Endothelial cell of umbilical vein (primary cell): ENCODE results near the gene PIM3.

ENCODE experiments used
- MAX ChIP-seq: IDR thresholded peaks from 2 replicates; pipeline ENCODE4 v1.6.1; 2011; ENCODE audit not compliant: insufficient read depth, insufficient read length
- POLR2A ChIP-seq: IDR thresholded peaks from 2 replicates; pipeline ENCODE4 v1.6.1; 2012; ENCODE audit warnings: low read depth, mild to moderate bottlenecking, control low read depth, low read length
- POLR2AphosphoS5 ChIP-seq: IDR thresholded peaks from 2 replicates; pipeline ENCODE4 v1.6.1; 2012; ENCODE audit warnings: low read depth, mild to moderate bottlenecking, control low read depth, low read length, moderate library complexity; ENCODE audit not compliant: insufficient read depth
- TF ChIP-seq, protein P1 (sequence below), 2 donors: IDR thresholded peaks; 1 replicate in 1 of 2; 2 replicates in 1 of 2; pipeline ENCODE4 v1.5.1; 2011; ENCODE audit warnings: low read length in 2 of 2, mild to moderate bottlenecking in 2 of 2, moderate library complexity in 2 of 2, control low read depth in 1 of 2, inconsistent platforms in 1 of 2, low read depth in 1 of 2; ENCODE audit not compliant: insufficient read depth in 1 of 2; ENCODE audit errors: extremely low read depth in 1 of 2

DNA sequence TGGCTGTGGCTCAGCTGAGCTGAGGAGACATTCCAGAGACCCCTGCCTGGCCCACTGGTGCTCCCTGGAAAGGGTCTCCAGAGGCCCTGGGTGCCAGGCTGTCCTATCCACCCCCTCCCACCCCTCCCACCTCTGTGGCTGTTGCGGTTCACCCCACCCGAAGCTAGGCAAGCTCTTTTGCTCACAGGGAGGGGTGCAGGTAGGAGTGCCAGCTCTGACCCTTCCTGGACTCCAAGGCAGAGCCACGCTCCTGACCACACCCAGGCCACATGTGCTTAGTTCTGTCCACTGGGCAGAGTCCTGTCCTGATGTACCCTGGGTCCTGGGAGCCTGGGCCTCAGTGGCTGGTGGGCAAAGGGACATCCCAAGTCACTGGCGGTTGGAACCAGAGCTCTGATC is 35.5 kb downstream of the PIM3 start:
- TF ChIP-seq, protein P1, sequence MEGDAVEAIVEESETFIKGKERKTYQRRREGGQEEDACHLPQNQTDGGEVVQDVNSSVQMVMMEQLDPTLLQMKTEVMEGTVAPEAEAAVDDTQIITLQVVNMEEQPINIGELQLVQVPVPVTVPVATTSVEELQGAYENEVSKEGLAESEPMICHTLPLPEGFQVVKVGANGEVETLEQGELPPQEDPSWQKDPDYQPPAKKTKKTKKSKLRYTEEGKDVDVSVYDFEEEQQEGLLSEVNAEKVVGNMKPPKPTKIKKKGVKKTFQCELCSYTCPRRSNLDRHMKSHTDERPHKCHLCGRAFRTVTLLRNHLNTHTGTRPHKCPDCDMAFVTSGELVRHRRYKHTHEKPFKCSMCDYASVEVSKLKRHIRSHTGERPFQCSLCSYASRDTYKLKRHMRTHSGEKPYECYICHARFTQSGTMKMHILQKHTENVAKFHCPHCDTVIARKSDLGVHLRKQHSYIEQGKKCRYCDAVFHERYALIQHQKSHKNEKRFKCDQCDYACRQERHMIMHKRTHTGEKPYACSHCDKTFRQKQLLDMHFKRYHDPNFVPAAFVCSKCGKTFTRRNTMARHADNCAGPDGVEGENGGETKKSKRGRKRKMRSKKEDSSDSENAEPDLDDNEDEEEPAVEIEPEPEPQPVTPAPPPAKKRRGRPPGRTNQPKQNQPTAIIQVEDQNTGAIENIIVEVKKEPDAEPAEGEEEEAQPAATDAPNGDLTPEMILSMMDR (IDR thresholded peaks at IDR 0.05; ENCODE audit: extremely low read depth in 1 of 2, insufficient read depth in 1 of 2, low read depth in 1 of 2, low read length in 2 of 2), result no peak
- TF ChIP-seq POLR2A (no peak), POLR2AphosphoS5 (no peak), MAX (no peak)
